ENCODE results near the gene KIF6. TPM values are rescaled to one million over a fixed set of nuclear protein-coding genes. Genes with fewer than 3 reads are reported as not detected.

KIF6 gene
- total and polyA plus RNA-seq, 2 of the 8 experiments (the other 6 are each of a cell fraction or from before 2014, with no cell fraction given) = 0.53 to 0.65 TPM

- H4K91ac ChIP-seq (replicated peaks; ENCODE audit: insufficient read length, low read length) = no peak overlapping the region
- no peaks in the 10 kb centered on the region for H3K36me3 ChIP-seq (ENCODE audit: control insufficient read depth in 2 of 4, insufficient read depth in 4 of 4, low read length in 3 of 4)
- H4K5ac ChIP-seq (ENCODE audit: insufficient read length, low read depth, low read length) = no peak overlapping the region
- no peaks in the 10 kb centered on the region for H3K23me2 ChIP-seq (ENCODE audit: low read depth, low read length)
- H3K27ac ChIP-seq (ENCODE audit: low read depth, low read length) = no peak overlapping the region
- H2AFZ ChIP-seq (ENCODE audit: low read length) = no peak overlapping the region
- no peak overlapping the region for H3K4me2 ChIP-seq (ENCODE audit: insufficient read depth in 1 of 2, low read depth in 2 of 2, low read length in 2 of 2)
- no peak overlapping the region for H2BK120ac ChIP-seq (replicated peaks; ENCODE audit: low read depth, low read length)
- H2BK5ac ChIP-seq (ENCODE audit: low read depth, low read length) = no peak overlapping the region
- no peak for FAIRE-seq
- DNase-seq (ENCODE audit: low read depth in 1 of 2, low spot score in 2 of 2) = peak in 1 of 2 experiments; percentile 19
- no peak overlapping the region for H2BK15ac ChIP-seq (ENCODE audit: low read length)
- H3K79me2 ChIP-seq (ENCODE audit: control insufficient read depth in 1 of 2, insufficient read depth in 2 of 2, low read length in 2 of 2) = no peaks in the 10 kb centered on the region
- no peaks in the 10 kb centered on the region for H3K79me1 ChIP-seq (ENCODE audit: low read depth, low read length)
- peaks cover 0 to 1% (median 0%) of the 10 kb centered on the region in 4 experiments; a peak in 1 of 7 replicates for H3K27me3 ChIP-seq (replicated peaks in 1 of 4; ENCODE audit: control insufficient read depth in 3 of 4, extremely low read depth in 1 of 4, insufficient read depth in 3 of 4, low read length in 3 of 4)
- H3K9ac ChIP-seq (replicated peaks in 1 of 4; ENCODE audit: extremely low read depth in 1 of 4, low read depth in 3 of 4, low read length in 3 of 4) = no peak overlapping the region
- no peaks in the 10 kb centered on the region for H4K20me1 ChIP-seq (replicated peaks in 1 of 2; ENCODE audit: control insufficient read depth in 1 of 2, insufficient read depth in 2 of 2, low read length in 2 of 2)
- H3K4ac ChIP-seq (replicated peaks; ENCODE audit: insufficient read length, low read depth, low read length) = no peak overlapping the region
- no peak overlapping the region for H4K8ac ChIP-seq (ENCODE audit: extremely low read depth, insufficient read depth, low read length)
- no peak overlapping the region for H3K18ac ChIP-seq (ENCODE audit: extremely low read depth, low read length)
- H3K23ac ChIP-seq (ENCODE audit: insufficient read length) = no peak overlapping the region
- no peak overlapping the region for H3K56ac ChIP-seq (replicated peaks; ENCODE audit: insufficient read length, low read depth, low read length)
- no peak overlapping the region for H2BK12ac ChIP-seq (ENCODE audit: low read depth, low read length)
- H2BK20ac ChIP-seq (ENCODE audit: low read length) = no peak overlapping the region
- H3K4me1 ChIP-seq (replicated peaks in 1 of 4; ENCODE audit: control insufficient read depth in 3 of 4, insufficient read depth in 4 of 4, low read length in 3 of 4) = no peaks in the 10 kb centered on the region
- H3K14ac ChIP-seq (ENCODE audit: insufficient read length) = no peak overlapping the region
- ChIA-PET CTCF (ENCODE audit: partially characterized antibody) (interaction anchor here (0.9 to 3.1 kb wide), 3 partner anchors 9 to 65 kb away, joined by 3 to 18 read pairs (median 5); no protein-coding TSS in a partner anchor), POLR2A (ENCODE audit: partially characterized antibody) (no interaction called here)
- H3K9me3 ChIP-seq (ENCODE audit: insufficient read depth in 2 of 2, low read depth in 1 of 2, low read length in 1 of 2) = no peaks in the 10 kb centered on the region
- no peak overlapping the region for H2AK5ac ChIP-seq (ENCODE audit: low read depth, low read length)
- H3K4me3 ChIP-seq (ENCODE audit: extremely low read depth in 1 of 4, insufficient read depth in 2 of 4, low read depth in 3 of 4, low read length in 4 of 4) = no peak overlapping the region
- WGBS, 2 experiments (ENCODE audit: extremely low coverage in 1 of 2, insufficient coverage in 1 of 2, insufficient read length in 1 of 2, insufficient replicate concordance in 2 of 2, low coverage in 1 of 2, low lambda C conversion rate in 2 of 2, missing lambda C conversion rate in 1 of 2) = 87% methylated on average over 6 of the region's 6 CpGs; no CpG with 5 or more reads in 1 of the 2 experiments
- TF ChIP-seq, protein P1, sequence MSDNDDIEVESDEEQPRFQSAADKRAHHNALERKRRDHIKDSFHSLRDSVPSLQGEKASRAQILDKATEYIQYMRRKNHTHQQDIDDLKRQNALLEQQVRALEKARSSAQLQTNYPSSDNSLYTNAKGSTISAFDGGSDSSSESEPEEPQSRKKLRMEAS (IDR thresholded peaks at IDR 0.05) = no peak
- TF ChIP-seq JUN (IDR thresholded peaks at IDR 0.05; ENCODE audit: low read depth, low read length) = no peak
- TF ChIP-seq SIX5 (IDR thresholded peaks at IDR 0.05; ENCODE audit: low read depth, low read length) = no peak
- TF ChIP-seq PHF8 (conservative IDR thresholded peaks at IDR 0.05; ENCODE audit: low read depth, low read length) = no peak
- no peak for TF ChIP-seq TBP (IDR thresholded peaks at IDR 0.05; ENCODE audit: low read depth, low read length)
- TF ChIP-seq CHD1 (IDR thresholded peaks at IDR 0.05; ENCODE audit: low read depth, low read length) = no peak
- no peak for TF ChIP-seq POLR2A (IDR thresholded peaks at IDR 0.05; ENCODE audit: control extremely low read depth in 1 of 2, low read depth in 2 of 2, low read length in 2 of 2)
- no peak for TF ChIP-seq SP4 (IDR thresholded peaks at IDR 0.05; ENCODE audit: low read length)
- TF ChIP-seq FOSL1 (IDR thresholded peaks at IDR 0.05; ENCODE audit: insufficient read depth, low read depth, low read length) = no peak
- no peak for TF ChIP-seq CTCF (IDR thresholded peaks at IDR 0.05; ENCODE audit: control extremely low read depth in 1 of 3, insufficient read depth in 1 of 3, low read depth in 1 of 3, low read length in 3 of 3)
- no peak for TF ChIP-seq CREB1 (IDR thresholded peaks at IDR 0.05)
- no peak for TF ChIP-seq YY1 (IDR thresholded peaks at IDR 0.05; ENCODE audit: low read depth, low read length)
- TF ChIP-seq KDM4A (IDR thresholded peaks at IDR 0.05; ENCODE audit: low read depth, low read length, severe bottlenecking) = no peak
Measured at GRCh38 chr6:39441301-39441700, 283.9 kb downstream of the KIF6 start.

All from H1 (cell line).